ENCODE measurements around the gene PRKAG3.

DNA sequence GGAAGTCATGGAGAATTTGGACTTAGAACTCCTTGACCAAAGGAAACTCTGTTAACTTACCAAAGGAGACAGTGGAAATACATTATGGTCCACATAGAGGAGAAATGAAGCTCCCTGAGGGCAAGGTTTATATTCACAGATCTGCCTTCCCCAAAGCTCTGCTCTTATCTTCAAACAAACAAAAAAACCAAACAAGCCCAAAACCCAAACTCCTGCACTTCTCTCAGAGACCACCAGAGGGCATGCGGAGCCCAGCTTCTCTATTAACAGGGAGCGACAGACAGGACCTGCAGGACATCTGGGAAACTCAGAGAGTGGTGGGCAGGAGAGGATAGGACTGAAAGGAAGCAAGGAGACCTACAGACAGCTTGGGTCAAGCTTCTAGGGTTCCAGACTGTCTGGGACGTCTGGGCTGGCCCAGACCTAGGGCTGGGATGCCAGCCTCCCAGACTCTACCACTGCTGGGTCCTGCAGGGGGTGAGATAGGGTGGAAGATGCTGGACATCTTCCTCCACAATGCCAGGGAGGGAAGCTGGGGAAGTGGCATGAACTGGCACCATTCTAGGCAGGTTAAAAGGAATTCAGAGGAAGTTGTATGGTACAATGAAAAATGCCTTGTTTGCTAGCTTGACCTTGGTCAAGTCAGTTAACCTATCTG, 45.1 kb upstream of the PRKAG3 start:
- no peak for TF ChIP-seq GABPA (IDR thresholded peaks at IDR 0.05; ENCODE audit: low read depth)
- no peak for TF ChIP-seq POLR2AphosphoS5 (IDR thresholded peaks at IDR 0.05; ENCODE audit: low read depth)
- peak; percentile 85 for TF ChIP-seq CTCF (IDR thresholded peaks at IDR 0.05; ENCODE audit: insufficient read depth, low read length)
- TF ChIP-seq, protein P1, sequence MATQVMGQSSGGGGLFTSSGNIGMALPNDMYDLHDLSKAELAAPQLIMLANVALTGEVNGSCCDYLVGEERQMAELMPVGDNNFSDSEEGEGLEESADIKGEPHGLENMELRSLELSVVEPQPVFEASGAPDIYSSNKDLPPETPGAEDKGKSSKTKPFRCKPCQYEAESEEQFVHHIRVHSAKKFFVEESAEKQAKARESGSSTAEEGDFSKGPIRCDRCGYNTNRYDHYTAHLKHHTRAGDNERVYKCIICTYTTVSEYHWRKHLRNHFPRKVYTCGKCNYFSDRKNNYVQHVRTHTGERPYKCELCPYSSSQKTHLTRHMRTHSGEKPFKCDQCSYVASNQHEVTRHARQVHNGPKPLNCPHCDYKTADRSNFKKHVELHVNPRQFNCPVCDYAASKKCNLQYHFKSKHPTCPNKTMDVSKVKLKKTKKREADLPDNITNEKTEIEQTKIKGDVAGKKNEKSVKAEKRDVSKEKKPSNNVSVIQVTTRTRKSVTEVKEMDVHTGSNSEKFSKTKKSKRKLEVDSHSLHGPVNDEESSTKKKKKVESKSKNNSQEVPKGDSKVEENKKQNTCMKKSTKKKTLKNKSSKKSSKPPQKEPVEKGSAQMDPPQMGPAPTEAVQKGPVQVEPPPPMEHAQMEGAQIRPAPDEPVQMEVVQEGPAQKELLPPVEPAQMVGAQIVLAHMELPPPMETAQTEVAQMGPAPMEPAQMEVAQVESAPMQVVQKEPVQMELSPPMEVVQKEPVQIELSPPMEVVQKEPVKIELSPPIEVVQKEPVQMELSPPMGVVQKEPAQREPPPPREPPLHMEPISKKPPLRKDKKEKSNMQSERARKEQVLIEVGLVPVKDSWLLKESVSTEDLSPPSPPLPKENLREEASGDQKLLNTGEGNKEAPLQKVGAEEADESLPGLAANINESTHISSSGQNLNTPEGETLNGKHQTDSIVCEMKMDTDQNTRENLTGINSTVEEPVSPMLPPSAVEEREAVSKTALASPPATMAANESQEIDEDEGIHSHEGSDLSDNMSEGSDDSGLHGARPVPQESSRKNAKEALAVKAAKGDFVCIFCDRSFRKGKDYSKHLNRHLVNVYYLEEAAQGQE (IDR thresholded peaks at IDR 0.05; ENCODE audit: insufficient replicate concordance, low read depth), result no peak
- TF ChIP-seq SPI1 (IDR thresholded peaks at IDR 0.05; ENCODE audit: borderline replicate concordance, low read depth), result no peak
